Panc1 (cell line): Measurements from ENCODE around the gene SLC13A3. TPM values are rescaled to one million over a fixed set of nuclear protein-coding genes. Genes with fewer than 3 reads are reported as not detected.
A peak's percentile ranks its signal among the peaks of the same experiment; 100 is the strongest.

ENCODE experiments used
- ATAC-seq: fragments of 200-7000 bp; cut with Tn5 transposase; 2 replicates; pipeline ENCODE4 v1.9.1; 2020; ENCODE audit warnings: mild to moderate bottlenecking, moderate library complexity
- BruUV-seq: library from RNA; stranded (reverse); fragments of 400-500 nt; replicated peaks from 2 replicates; lab custom pipeline; 2021; lab: Mats Ljungman, UMichigan
- CTCF ChIA-PET: fragments of 300-600 bp; sonication (Branson Sonifier 250); formaldehyde crosslinking; loops from one replicate; lab custom pipeline; 2022; ENCODE audit warnings: antibody characterized with exemption; lab: Charles Lee
- POLR2A ChIA-PET: fragments of 300-600 bp; sonication (Branson Sonifier 250); formaldehyde crosslinking; loops from one replicate; lab custom pipeline; 2022; ENCODE audit warnings: antibody characterized with exemption; lab: Charles Lee
- DNase-seq: peaks from one replicate; pipeline ENCODE4 v3.0.0-alpha.2; 2010; ENCODE audit warnings: low read depth, low spot score
- H3K27ac ChIP-seq: 2 replicates; pipeline ENCODE4 v1.5.1; 2011; ENCODE audit warnings: mild to moderate bottlenecking, low read length, inconsistent platforms
- H3K27me3 ChIP-seq: fragments of 200-500 bp; sonication (Bioruptor generic); 2 replicates; pipeline ENCODE4 v1.6.0; 2014; ENCODE audit warnings: low read length, inconsistent platforms; ENCODE audit not compliant: control insufficient read depth, insufficient read depth
- H3K36me3 ChIP-seq: fragments of 200-500 bp; sonication (Bioruptor generic); 2 replicates; pipeline ENCODE4 v1.5.1; 2014; ENCODE audit warnings: inconsistent platforms, mild to moderate bottlenecking, low read length, moderate library complexity; ENCODE audit not compliant: control insufficient read depth, insufficient read depth
- H3K4me1 ChIP-seq: 2 replicates; pipeline ENCODE4 v1.5.1; 2011; ENCODE audit warnings: inconsistent platforms, mild to moderate bottlenecking, low read length, moderate library complexity; ENCODE audit not compliant: control insufficient read depth, insufficient read depth
- H3K4me3 ChIP-seq, 2 experiments: 2 replicates each; pipeline ENCODE4 v1.5.1; 2011 to 2012; ENCODE audit warnings: low read depth in 2 of 2, low read length in 2 of 2, mild to moderate bottlenecking in 2 of 2, inconsistent platforms in 1 of 2, moderate library complexity in 1 of 2
- H3K9me3 ChIP-seq: fragments of 200-500 bp; sonication (Bioruptor generic); 2 replicates; pipeline ENCODE4 v1.5.1; 2014; ENCODE audit warnings: low read depth, mild to moderate bottlenecking, inconsistent platforms, low read length, moderate library complexity; ENCODE audit not compliant: control insufficient read depth, insufficient read depth
- CTCF ChIP-seq: fragments of 450-650 bp; IDR thresholded peaks from 2 replicates; pipeline ENCODE4 v1.5.1; 2017; ENCODE audit warnings: mild to moderate bottlenecking
- POLR2AphosphoS5 ChIP-seq: IDR thresholded peaks from 2 replicates; pipeline ENCODE4 v1.6.1; 2012; ENCODE audit warnings: mild to moderate bottlenecking, low read depth, low read length, moderate library complexity
- REST ChIP-seq, 2 experiments: IDR thresholded peaks; 2 replicates each; pipeline ENCODE4 v1.6.1; 2011 to 2012; ENCODE audit warnings: low read depth in 2 of 2, control low read depth in 1 of 2, low read length in 1 of 2, mild to moderate bottlenecking in 1 of 2, moderate library complexity in 1 of 2; ENCODE audit not compliant: insufficient read depth in 1 of 2
- SIN3A ChIP-seq: IDR thresholded peaks from 2 replicates; pipeline ENCODE4 v1.6.1; 2012; ENCODE audit warnings: low read depth, mild to moderate bottlenecking, low read length, moderate library complexity, borderline replicate concordance; ENCODE audit not compliant: insufficient read depth
- TCF7L2 ChIP-seq: IDR thresholded peaks from 2 replicates; pipeline ENCODE4 v1.6.1; 2011; ENCODE audit warnings: mild to moderate bottlenecking, low read depth, low read length, inconsistent platforms
- in situ Hi-C: cut with HindIII; loops from 2 replicates; pipeline ENCODE4 v1.10.0; 2016; ENCODE audit warnings: low sequenced_read_pairs, low pct_unique_long_range_greater_than_20kb
- intact Hi-C: fragments of 100-400 bp; cut with micrococcal nuclease; formaldehyde crosslinking; loops from one replicate; pipeline ENCODE4 v1.10.0; 2022; ENCODE audit not compliant: unreplicated experiment
- total RNA-seq: library from RNA; stranded (reverse); gene quantifications from one replicate; pipeline ENCODE4 v1.2.1, GENCODE V29; 2021; ENCODE audit not compliant: unreplicated experiment

SLC13A3 gene
- total RNA-seq, 1 experiment from 2014 or later: 0.31 TPM

DNA sequence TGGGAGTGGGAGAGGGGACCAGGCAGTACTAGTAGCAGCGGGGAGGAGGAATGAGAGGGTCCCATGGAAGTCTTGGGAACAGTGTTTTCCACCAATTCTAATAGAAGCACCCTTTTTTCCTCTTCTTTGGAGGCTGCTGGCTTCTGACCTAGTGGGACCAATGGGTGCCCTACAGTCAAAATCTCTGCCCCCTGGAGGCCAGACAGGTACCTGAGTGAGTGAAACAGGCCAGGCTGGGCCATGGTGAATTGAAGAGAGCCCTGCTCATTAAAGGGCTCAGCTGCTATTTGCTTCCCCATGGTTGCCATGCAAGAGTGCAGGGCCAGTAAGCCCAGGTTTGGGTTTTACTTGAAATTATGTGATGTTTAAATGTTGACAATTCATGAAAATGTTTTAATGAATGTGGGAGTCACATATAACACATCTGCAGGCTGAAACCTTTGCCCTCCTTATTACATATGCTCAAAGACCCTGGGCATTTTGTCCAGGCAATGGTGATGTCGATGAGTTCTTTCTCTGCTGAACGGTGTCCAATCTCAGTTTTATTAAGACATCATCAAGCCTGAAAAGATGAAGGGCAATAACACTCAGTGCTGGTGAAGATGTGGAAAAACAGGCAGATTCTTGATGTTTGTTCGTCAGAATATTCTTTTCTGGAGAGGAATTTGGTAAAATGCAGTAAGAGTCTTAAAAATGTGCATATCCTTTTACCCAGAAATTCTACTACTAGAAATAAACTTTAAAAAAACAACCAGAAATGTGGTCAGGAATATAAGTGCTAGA, 58.5 kb downstream of the SLC13A3 start:
- BruUV-seq: no TSS peak
- Histone ChIP-seq H3K27ac (no peak overlapping the region), H3K4me3 (no peak overlapping the region), H3K36me3 (no peaks in the 10 kb centered on the region), H3K9me3 (no peaks in the 10 kb centered on the region), H3K4me1 (no peaks in the 10 kb centered on the region), H3K27me3 (0 out of 2 replicates have a peak, but pooled peaks cover 2% of the 10 kb centered on the region)
- no peak for ATAC-seq
- CTCF ChIA-PET: no interaction called here
- POLR2A ChIA-PET: no interaction called here
- in situ Hi-C loops (no loop called here), intact Hi-C loops (no loop called here)
- TF ChIP-seq SIN3A (no peak), CTCF (peak; percentile 32; the same call in 1 of the 2 replicates), POLR2AphosphoS5 (no peak), TCF7L2 (no peak)
- DNase-seq: no peak

GRCh38 chr20:46590443-46590842, 60.8 kb downstream of the SLC13A3 start:
- Histone ChIP-seq H3K4me1 (no peaks in the 10 kb centered on the region), H3K9me3 (no peaks in the 10 kb centered on the region), H3K27me3 (0 out of 2 replicates have a peak, but pooled peaks cover 4% of the 10 kb centered on the region), H3K36me3 (no peaks in the 10 kb centered on the region), H3K27ac (no peak overlapping the region), H3K4me3 (no peak overlapping the region)
- in situ Hi-C loops: no loop called here
- ATAC-seq: no peak
- no peak for DNase-seq
- BruUV-seq: no TSS peak
- no peak for TF ChIP-seq CTCF
- TF ChIP-seq REST (IDR thresholded peaks at IDR 0.05; ENCODE audit: insufficient read depth in 1 of 2, low read depth in 2 of 2, low read length in 1 of 2): no peak
- no peak for TF ChIP-seq POLR2AphosphoS5
- no peak for TF ChIP-seq TCF7L2
- TF ChIP-seq SIN3A: no peak
- intact Hi-C loops: no loop called here
- ChIA-PET POLR2A (no interaction called here), CTCF (no interaction called here)
